Neural progenitor cell (in vitro differentiated cells): Measurements from ENCODE around the gene UBLCP1. TPM values are rescaled to one million over a fixed set of nuclear protein-coding genes. Genes with fewer than 3 reads are reported as not detected.

Source experiments
- DNase-seq: peaks from one replicate; pipeline ENCODE4 v3.0.0-alpha.2; 2016; ENCODE audit warnings: low spot score
- H2AFZ ChIP-seq: fragments of 200-600 bp; sonication (generic); replicated peaks from 2 replicates; pipeline ENCODE4 v1.6.1; 2016; ENCODE audit warnings: antibody characterized with exemption
- H3F3A ChIP-seq: fragments of 200-600 bp; sonication (generic); 2 replicates; pipeline ENCODE4 v1.6.1; 2016; ENCODE audit warnings: antibody characterized with exemption, low read depth
- H3K27ac ChIP-seq: fragments of 200-600 bp; sonication (generic); 2 replicates; pipeline ENCODE4 v1.5.1; 2016; ENCODE audit warnings: mild to moderate bottlenecking
- H3K27me3 ChIP-seq: fragments of 200-600 bp; sonication (generic); 2 replicates; pipeline ENCODE4 v1.6.1; 2016; ENCODE audit warnings: mild to moderate bottlenecking, moderate library complexity
- H3K36me3 ChIP-seq: fragments of 200-600 bp; sonication (generic); 2 replicates; pipeline ENCODE4 v1.5.1; 2016
- H3K4me1 ChIP-seq: fragments of 200-600 bp; sonication (generic); 2 replicates; pipeline ENCODE4 v1.6.1; 2016; ENCODE audit warnings: mixed run types
- H3K4me2 ChIP-seq: fragments of 200-600 bp; sonication (generic); 2 replicates; pipeline ENCODE4 v1.6.1; 2016
- H3K4me3 ChIP-seq: fragments of 200-600 bp; sonication (generic); 2 replicates; pipeline ENCODE4 v1.5.1; 2016
- H3K79me2 ChIP-seq: fragments of 200-600 bp; sonication (generic); 2 replicates; pipeline ENCODE4 v1.6.1; 2016; ENCODE audit warnings: low read depth
- H3K9ac ChIP-seq: fragments of 200-600 bp; sonication (generic); 2 replicates; pipeline ENCODE4 v1.6.1; 2016
- H3K9me3 ChIP-seq: fragments of 200-600 bp; sonication (generic); 2 replicates; pipeline ENCODE4 v1.5.1; 2016; ENCODE audit warnings: low read depth
- H4K20me1 ChIP-seq: fragments of 200-600 bp; sonication (generic); 2 replicates; pipeline ENCODE4 v1.6.1; 2016; ENCODE audit warnings: low read depth
- H3K27ac Mint-ChIP-seq: 3 replicates; pipeline ENCODE4 v1.8.0; 2021; ENCODE audit warnings: mixed read lengths
- H3K27me3 Mint-ChIP-seq: 2 replicates; pipeline ENCODE4 v1.8.0; 2022; ENCODE audit warnings: low read depth, mild to moderate bottlenecking, inconsistent platforms, moderate library complexity, mixed read lengths; ENCODE audit not compliant: insufficient read depth
- H3K36me3 Mint-ChIP-seq: 3 replicates; pipeline ENCODE4 v1.8.0; 2021; ENCODE audit warnings: mixed read lengths
- H3K4me1 Mint-ChIP-seq: 3 replicates; pipeline ENCODE4 v1.8.0; 2021; ENCODE audit warnings: mixed read lengths
- H3K4me3 Mint-ChIP-seq: 3 replicates; pipeline ENCODE4 v1.8.0; 2021; ENCODE audit warnings: mild to moderate bottlenecking, moderate library complexity, mixed read lengths
- H3K9me3 Mint-ChIP-seq: 3 replicates; pipeline ENCODE4 v1.8.0; 2020; ENCODE audit warnings: mixed read lengths
- EZH2 ChIP-seq: fragments of 200-600 bp; sonication (generic); IDR thresholded peaks from 2 replicates; pipeline ENCODE4 v1.6.1; 2017; ENCODE audit warnings: antibody characterized with exemption, mild to moderate bottlenecking, moderate library complexity
- EZH2phosphoT487 ChIP-seq: fragments of 200-600 bp; sonication (generic); IDR thresholded peaks from 2 replicates; pipeline ENCODE4 v1.6.1; 2017; ENCODE audit warnings: antibody characterized with exemption
- small RNA-seq: library from RNA; depleted of rRNA; stranded (forward); fragments of <200 nt; gene quantifications from one replicate; pipeline ENCODE3, GENCODE V24; 2015
- total RNA-seq: library from RNA; depleted of rRNA; stranded (reverse); fragments of >200 nt; gene quantifications from 2 replicates; pipeline ENCODE4 v1.2.3, GENCODE V29; 2015; ENCODE audit warnings: low replicate concordance
- TF ChIP-seq, protein P1 (sequence below): fragments of 200-600 bp; sonication (generic); IDR thresholded peaks from 2 replicates; pipeline ENCODE4 v1.5.1; 2017; ENCODE audit warnings: antibody characterized with exemption, mild to moderate bottlenecking

Gene UBLCP1
- total RNA-seq, 1 donor from 2014 or later: 79.1 TPM

DNA sequence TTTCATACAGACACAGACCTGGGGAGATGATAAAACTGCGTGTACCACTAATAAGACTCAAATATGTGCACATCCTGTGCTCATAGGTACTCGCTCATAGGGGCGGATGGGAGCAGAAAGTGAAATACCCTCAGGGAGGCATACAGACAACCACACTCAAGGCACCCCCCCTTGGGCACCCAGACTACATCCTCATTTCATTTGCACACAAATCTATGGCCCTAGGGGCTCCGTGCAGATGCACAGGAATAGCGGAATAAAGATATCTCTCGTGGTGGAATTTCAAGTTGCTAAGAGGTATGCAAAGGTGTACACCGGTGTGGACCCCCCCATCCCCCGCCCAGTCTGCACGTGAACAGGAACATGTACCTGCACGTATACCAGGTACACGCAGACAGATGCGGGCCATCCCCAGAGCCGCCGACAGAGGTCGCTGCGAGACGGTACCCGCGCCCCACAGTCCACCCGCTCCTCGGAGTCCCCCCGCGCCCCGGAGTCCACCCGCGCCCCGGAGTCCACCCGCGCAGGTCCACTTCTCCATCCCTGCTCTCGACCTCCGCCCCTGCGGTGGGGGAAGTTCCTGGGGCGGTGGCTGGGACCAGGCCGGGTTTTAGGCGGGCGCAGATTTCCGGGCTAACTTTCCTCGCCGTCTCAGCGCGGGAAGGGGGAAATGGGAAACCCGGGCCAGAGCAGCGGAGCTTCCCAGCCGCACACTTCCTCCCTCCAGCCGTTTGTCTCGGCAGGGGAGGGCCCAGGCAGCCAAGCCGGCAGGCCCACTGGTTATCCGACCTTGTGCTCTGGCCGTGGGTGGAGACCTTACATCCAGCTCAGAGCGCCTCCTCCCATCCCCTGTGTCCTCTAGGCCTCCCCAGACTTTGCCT lies 68.2 kb downstream of the UBLCP1 start:
- Mint-ChIP-seq H3K9me3 (no peaks in the 10 kb centered on the region), H3K27ac (no peak overlapping the region), H3K4me3 (peak overlapping the region; percentile 86), H3K36me3 (no peaks in the 10 kb centered on the region), H3K27me3 (peaks cover 6% of the 10 kb centered on the region), H3K4me1 (no peaks in the 10 kb centered on the region)
- Histone ChIP-seq H3F3A (peaks cover 11% of the 10 kb centered on the region), H3K79me2 (no peaks in the 10 kb centered on the region), H3K4me2 (peak overlapping the region; percentile 82), H3K4me1 (peaks cover 7% of the 10 kb centered on the region), H3K27me3 (peaks cover 27% of the 10 kb centered on the region), H4K20me1 (no peaks in the 10 kb centered on the region), H3K9me3 (no peaks in the 10 kb centered on the region), H2AFZ (peak overlapping the region; percentile 98), H3K4me3 (peak overlapping the region; percentile 73), H3K27ac (no peak overlapping the region), H3K9ac (peak overlapping the region; percentile 11), H3K36me3 (no peaks in the 10 kb centered on the region)
- DNase-seq: peak; percentile 69
- peak; percentile 26 for TF ChIP-seq EZH2
- TF ChIP-seq, protein P1, sequence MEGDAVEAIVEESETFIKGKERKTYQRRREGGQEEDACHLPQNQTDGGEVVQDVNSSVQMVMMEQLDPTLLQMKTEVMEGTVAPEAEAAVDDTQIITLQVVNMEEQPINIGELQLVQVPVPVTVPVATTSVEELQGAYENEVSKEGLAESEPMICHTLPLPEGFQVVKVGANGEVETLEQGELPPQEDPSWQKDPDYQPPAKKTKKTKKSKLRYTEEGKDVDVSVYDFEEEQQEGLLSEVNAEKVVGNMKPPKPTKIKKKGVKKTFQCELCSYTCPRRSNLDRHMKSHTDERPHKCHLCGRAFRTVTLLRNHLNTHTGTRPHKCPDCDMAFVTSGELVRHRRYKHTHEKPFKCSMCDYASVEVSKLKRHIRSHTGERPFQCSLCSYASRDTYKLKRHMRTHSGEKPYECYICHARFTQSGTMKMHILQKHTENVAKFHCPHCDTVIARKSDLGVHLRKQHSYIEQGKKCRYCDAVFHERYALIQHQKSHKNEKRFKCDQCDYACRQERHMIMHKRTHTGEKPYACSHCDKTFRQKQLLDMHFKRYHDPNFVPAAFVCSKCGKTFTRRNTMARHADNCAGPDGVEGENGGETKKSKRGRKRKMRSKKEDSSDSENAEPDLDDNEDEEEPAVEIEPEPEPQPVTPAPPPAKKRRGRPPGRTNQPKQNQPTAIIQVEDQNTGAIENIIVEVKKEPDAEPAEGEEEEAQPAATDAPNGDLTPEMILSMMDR: peak; percentile 92
- TF ChIP-seq EZH2phosphoT487: no peak

DNA sequence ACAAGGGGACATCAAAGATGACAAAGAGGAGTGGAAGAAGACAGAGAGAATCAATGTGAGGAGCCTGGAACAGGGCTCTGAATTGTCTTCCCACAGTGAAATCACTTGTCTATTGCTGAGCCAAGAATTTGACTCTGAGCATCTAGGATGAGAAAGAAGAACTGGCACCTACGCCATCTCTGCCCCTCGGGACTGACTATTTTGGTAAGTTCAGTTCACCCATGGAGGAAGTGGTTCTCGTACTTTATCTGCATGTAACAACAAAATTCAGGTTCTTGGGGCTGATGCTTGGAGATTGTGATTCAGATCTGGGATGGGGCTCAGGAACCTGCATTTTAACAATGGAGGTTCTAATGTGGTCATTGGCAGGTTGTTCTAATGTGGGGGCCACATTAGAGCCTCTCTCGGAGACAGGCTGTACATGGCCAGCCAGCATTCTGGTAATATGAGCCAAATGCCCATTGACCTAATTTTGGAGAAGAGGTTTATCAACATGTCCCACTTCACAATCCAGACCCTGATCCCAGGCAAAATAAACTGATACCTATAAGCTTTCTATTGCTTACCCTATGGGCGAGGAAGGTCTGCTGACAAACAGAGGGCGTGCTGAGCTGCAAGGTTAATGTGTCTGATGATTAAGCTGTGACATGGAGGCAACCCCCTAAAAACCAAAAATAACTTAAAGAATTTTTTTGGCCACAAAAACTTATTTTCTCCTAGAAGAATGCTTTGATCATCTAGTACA lies 69.9 kb downstream of the UBLCP1 start:
- peaks cover 6% of the 10 kb centered on the region for H3K27me3 Mint-ChIP-seq
- Histone ChIP-seq H3K9me3 (no peaks in the 10 kb centered on the region), H3K4me2 (no peak overlapping the region), H2AFZ (no peak overlapping the region), H3K4me1 (peaks cover 7% of the 10 kb centered on the region), H4K20me1 (no peaks in the 10 kb centered on the region), H3K27me3 (peaks cover 27% of the 10 kb centered on the region), H3K79me2 (no peaks in the 10 kb centered on the region), H3K9ac (no peak overlapping the region), H3K36me3 (no peaks in the 10 kb centered on the region), H3K27ac (no peak overlapping the region), H3K4me3 (no peak overlapping the region), H3F3A (peaks cover 11% of the 10 kb centered on the region)
- no peak overlapping the region for H3K27ac Mint-ChIP-seq
- no peaks in the 10 kb centered on the region for H3K9me3 Mint-ChIP-seq
- H3K4me3 Mint-ChIP-seq: no peak overlapping the region
- no peak for TF ChIP-seq EZH2phosphoT487
- TF ChIP-seq, protein P1: no peak
- no peak for TF ChIP-seq EZH2
- H3K36me3 Mint-ChIP-seq: no peaks in the 10 kb centered on the region
- H3K4me1 Mint-ChIP-seq: no peaks in the 10 kb centered on the region
- no peak for DNase-seq

DNA sequence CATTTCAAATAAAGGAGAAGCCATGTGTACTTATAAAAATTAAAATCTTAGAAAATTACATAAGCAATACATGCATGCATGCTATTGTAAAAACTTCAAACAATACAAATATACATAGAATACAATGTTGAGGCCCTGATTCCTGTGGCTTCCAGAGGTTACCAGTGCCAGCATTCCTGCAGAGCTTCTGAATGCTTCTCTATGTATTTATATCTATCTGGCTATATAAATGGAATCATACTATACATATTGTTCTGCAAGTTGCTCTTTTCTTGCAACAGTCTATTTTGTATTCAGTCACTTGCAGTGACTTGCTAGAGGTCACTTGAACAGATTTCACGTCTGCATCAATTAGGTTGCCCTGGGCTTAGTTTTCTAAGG lies 70.4 kb downstream of the UBLCP1 start:
- no peak overlapping the region for H3K27ac ChIP-seq
- peaks cover 7% of the 10 kb centered on the region for H3K4me1 ChIP-seq
- no peak overlapping the region for H3K4me2 ChIP-seq
- no peaks in the 10 kb centered on the region for H3K9me3 ChIP-seq
- Mint-ChIP-seq H3K36me3 (no peaks in the 10 kb centered on the region), H3K9me3 (no peaks in the 10 kb centered on the region), H3K27ac (no peak overlapping the region), H3K27me3 (peaks cover 6% of the 10 kb centered on the region), H3K4me3 (no peak overlapping the region), H3K4me1 (no peaks in the 10 kb centered on the region)
- no peaks in the 10 kb centered on the region for H4K20me1 ChIP-seq
- H3K4me3 ChIP-seq: no peak overlapping the region
- DNase-seq: no peak
- H3K27me3 ChIP-seq: peaks cover 25% of the 10 kb centered on the region
- no peak overlapping the region for H3K9ac ChIP-seq
- H3K79me2 ChIP-seq: no peaks in the 10 kb centered on the region
- peaks cover 11% of the 10 kb centered on the region for H3F3A ChIP-seq
- H2AFZ ChIP-seq: no peak overlapping the region
- no peaks in the 10 kb centered on the region for H3K36me3 ChIP-seq
- TF ChIP-seq, protein P1: no peak
- no peak for TF ChIP-seq EZH2phosphoT487
- no peak for TF ChIP-seq EZH2

Small RNA genes lying within 50 kb of the gene (small RNA-seq; reads per million reads assigned to genes)
- gene RF00263 (not detected), gene RNU4ATAC2P (not detected)

Other genes with a start within 250 kb of the UBLCP1 start
- 0.19 and 0.56 TPM in 2 replicates for gene EBF1, start 163.4 kb upstream of the UBLCP1 start, total RNA-seq
- 65.2 and 80.0 TPM in 2 replicates for gene RNF145, start 53.7 kb upstream of the UBLCP1 start, total RNA-seq
- not detected in 2 replicates for gene IL12B, start 67.2 kb downstream of the UBLCP1 start, total RNA-seq